H1 (cell line): ENCODE results near the gene KCNK3.

Source experiments
- ASH2L ChIP-seq: fragments of 200-600, 300-600 bp; sonication (generic); IDR thresholded peaks from one replicate; pipeline ENCODE4 v1.7.1; 2017; ENCODE audit warnings: low read length
- CREB1 ChIP-seq: IDR thresholded peaks from 2 replicates; pipeline ENCODE4 v1.6.1; 2012; ENCODE audit warnings: inconsistent platforms
- MAFK ChIP-seq: IDR thresholded peaks from 2 replicates; pipeline ENCODE4 v1.6.1; 2012; ENCODE audit warnings: low read depth, mild to moderate bottlenecking, improper control_type of control experiment, low read length
- MAX ChIP-seq: IDR thresholded peaks from 2 replicates; pipeline ENCODE4 v1.6.1; 2012; ENCODE audit warnings: inconsistent platforms
- TEAD4 ChIP-seq: IDR thresholded peaks from 2 replicates; pipeline ENCODE4 v1.6.1; 2012; ENCODE audit warnings: low read depth, low read length, inconsistent platforms, mixed read lengths

GRCh38 chr2:26679867-26680266 is 12.7 kb upstream of the KCNK3 start:
- TF ChIP-seq ASH2L = no peak
- TF ChIP-seq TEAD4 = no peak
- no peak for TF ChIP-seq MAX
- TF ChIP-seq CREB1 = no peak
- no peak for TF ChIP-seq MAFK
